GM21367 (cell line): ENCODE measurements around the gene AP1S1.
A peak's percentile ranks its signal among the peaks of the same experiment; 100 is the strongest.
"Not testable (repeated sequence)": the region's sequence is repeated elsewhere in the genome, so short reads cannot be mapped to it uniquely, and the experiment has no call there.

ENCODE experiments used
- ATAC-seq: cut with Tn5 transposase; IDR thresholded peaks from one replicate; pipeline ENCODE4 v1.9.1; 2021; ENCODE audit not compliant: unreplicated experiment

The AP1S1 gene

DNA sequence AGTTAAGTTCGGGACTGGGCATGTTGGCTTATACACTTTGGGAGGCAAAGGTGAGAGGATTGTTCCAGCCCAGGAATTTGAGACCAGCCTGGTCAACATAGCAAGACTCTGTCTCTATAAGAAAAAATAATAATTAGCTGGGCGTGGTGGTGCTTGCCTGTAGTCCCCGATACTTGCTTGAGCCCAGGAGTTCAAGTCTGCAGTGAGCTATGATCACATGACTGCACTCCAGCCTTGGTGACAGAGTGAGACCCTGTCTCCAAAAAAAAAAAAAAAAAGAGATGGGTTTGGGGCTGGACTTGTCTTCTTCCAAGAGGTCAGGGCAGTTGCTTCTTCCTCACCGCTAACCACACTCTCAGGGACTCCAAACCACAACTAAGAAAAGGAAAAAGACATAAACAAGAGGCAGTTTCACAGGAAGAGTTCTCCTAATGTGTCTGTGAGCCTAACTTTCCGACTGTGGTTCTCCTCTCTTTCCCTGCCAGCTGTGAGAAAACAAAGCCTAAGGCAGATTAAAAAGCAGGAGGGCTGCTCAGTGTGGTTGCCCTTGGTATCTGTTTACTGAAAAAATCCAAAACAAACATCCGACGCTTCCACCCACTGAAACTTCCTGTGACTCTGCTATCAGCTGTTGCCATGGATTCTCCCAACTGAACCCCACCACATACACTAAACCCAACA, 29.8 kb upstream of the AP1S1 start:
- ATAC-seq, result no peak

DNA sequence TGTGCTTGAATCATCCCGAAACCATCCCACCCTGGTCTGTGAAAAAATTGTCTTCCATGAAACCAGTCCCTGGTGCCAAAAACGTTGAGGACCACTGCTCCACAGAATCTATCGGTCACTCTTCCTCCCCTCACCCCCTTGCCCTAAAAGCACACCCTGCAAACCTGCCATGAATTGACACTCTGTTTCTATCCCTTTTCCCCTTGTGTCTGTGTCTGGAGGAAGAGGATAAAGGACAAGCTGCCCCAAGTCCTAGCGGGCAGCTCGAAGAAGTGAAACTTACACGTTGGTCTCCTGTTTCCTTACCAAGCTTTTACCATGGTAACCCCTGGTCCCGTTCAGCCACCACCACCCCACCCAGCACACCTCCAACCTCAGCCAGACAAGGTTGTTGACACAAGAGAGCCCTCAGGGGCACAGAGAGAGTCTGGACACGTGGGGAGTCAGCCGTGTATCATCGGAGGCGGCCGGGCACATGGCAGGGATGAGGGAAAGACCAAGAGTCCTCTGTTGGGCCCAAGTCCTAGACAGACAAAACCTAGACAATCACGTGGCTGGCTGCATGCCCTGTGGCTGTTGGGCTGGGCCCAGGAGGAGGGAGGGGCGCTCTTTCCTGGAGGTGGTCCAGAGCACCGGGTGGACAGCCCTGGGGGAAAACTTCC, 28.2 kb upstream of the AP1S1 start:
- no peak for ATAC-seq

DNA sequence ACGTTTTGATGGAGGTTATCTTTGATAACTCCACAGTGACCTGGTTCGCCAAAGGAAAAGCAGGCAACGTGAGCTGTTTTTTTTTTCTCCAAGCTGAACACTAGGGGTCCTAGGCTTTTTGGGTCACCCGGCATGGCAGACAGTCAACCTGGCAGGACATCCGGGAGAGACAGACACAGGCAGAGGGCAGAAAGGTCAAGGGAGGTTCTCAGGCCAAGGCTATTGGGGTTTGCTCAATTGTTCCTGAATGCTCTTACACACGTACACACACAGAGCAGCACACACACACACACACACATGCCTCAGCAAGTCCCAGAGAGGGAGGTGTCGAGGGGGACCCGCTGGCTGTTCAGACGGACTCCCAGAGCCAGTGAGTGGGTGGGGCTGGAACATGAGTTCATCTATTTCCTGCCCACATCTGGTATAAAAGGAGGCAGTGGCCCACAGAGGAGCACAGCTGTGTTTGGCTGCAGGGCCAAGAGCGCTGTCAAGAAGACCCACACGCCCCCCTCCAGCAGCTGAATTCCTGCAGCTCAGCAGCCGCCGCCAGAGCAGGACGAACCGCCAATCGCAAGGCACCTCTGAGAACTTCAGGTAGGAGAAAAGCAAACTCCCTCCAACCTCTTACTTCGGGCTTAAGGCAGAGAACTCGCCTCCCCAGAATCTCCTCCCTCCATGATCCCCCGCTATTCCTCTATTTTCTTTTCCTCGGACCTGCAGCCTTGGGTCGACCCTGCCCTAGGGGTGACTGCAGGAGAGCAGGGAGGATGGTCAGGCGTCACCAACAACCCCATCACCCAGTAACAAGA, 27.4 kb upstream of the AP1S1 start, which contains the start of gene SERPINE1:
TSS of gene SERPINE1 (plus strand) at position 454 of the 809 bp plus-strand sequence. CDS start 1,290 bp downstream, outside the sequence.
- no peak for ATAC-seq

DNA sequence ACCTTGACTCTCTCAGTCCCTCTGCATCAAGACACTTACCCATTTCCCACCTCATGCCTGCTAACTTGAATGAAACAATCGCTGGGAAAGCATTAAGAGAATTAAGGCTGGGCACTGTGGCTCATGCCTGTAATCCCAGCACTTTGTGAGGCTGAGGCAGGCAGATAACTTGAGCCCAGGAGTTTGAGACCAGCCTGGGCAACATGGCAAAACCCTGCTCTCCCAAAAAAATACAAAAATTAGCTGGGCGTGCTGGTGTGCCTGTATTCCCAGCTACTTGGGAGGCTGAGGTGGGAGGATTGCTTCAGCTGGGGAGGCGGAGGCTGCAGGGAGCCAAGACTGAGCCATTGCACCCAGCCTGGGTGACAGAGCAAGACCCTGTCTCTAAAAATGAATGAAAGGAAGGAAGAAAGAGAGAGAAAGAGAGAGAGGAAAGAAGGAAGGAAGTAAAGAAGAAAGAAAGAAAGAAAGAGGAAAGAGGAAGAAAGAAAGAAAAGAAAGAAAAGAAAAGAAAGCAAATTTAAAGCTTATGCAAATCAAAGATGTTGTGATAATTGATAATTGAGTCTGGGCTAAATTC, 26.7 kb upstream of the AP1S1 start:
- no peak for ATAC-seq

DNA sequence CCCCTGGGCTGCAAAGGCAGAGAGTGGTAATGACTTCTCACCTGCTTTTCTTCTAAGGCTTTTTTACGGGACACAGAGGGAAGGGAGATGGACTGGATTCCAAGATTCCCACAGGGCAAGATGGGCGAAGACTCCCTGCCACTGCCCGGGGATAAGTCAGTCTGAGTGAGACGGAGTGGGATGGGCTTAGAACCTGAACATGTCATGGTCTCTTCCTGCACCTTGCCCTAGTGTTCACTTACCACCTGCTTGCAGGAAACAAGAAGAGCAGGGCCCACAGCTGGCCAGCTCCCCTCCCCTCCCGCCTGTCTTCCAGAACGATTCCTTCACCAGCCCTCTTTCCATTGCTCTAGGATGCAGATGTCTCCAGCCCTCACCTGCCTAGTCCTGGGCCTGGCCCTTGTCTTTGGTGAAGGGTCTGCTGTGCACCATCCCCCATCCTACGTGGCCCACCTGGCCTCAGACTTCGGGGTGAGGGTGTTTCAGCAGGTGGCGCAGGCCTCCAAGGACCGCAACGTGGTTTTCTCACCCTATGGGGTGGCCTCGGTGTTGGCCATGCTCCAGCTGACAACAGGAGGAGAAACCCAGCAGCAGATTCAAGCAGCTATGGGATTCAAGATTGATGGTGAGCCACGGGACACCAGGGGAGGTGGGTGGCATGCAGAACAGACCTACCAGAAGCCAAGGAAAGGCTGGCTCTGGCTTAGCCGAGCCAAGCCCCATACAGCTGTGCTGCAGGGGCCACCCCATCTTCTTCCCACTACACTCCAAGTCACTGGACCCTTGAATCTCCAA, 26.0 kb upstream of the AP1S1 start:
- ATAC-seq, result no peak

DNA sequence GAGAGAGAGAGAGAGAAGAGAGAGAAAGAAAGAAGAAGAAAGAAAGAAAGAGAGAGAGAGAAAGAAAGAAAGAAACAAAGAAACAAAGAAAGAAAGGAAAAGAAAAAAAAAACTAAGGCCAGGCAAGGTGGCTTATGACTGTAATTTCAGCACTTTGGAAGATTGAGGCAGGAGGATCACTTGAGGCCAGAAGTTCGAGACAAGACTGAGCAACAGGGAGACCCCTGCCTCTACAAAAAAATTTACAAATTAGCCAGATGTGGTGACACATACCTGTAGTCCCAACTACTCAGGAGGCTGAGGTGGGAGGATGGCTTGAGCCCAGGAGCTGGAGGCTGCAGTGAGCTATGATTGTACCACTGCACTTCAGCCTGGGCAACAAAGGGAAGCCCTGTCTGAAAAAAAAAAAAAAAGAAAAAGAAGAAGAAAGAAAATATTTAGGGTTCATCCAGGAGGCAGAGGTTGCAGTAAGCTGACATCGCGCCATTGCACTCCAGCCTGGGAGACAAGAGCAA, 24.6 kb upstream of the AP1S1 start:
- ATAC-seq, result no peak

DNA sequence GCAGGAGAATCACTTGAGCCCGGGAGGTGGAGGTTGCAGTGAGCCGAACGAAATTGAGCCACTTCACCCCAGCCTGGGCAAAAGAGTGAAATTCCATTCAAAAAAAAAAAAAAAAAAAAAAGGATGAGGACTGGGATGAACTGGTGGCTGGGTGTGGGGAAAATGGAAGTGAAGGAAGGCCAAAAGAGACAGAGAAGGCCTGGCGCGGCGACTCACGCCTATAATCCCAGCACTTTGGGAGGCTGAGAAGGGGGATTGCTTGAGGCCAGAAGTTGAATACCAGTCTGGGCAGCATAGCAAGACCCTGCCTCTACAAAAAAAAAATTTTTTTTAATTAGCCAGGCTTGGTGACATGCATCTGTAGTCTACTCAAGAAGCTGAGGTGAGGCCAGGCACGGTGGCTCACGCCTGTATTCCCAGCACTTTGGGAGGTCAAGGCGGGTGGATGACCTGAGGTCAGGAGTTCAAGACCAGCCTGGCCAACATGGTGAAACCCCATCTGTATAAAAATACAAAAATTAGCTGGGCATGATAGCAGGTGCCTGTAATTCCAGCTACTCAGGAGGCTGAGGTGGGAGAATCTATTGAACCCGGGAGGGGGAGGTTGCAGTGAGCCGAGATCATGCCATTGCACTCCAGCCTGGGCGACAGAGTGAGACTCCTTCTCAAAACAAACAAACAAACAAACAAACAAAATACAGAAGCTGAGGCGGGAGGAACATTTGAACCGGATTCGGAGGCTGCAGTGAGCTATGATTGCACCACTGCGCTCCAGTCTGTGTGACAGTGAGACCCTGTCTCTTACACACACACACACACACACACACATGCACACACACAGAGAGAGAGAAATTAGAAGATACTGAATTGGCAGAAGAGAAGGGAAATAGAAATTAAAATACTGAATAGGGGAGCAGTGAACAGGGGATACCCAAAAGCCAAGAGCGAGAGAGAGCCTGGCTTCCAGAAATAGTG, 21.4 kb upstream of the AP1S1 start:
- not testable (repeated sequence) for ATAC-seq

DNA sequence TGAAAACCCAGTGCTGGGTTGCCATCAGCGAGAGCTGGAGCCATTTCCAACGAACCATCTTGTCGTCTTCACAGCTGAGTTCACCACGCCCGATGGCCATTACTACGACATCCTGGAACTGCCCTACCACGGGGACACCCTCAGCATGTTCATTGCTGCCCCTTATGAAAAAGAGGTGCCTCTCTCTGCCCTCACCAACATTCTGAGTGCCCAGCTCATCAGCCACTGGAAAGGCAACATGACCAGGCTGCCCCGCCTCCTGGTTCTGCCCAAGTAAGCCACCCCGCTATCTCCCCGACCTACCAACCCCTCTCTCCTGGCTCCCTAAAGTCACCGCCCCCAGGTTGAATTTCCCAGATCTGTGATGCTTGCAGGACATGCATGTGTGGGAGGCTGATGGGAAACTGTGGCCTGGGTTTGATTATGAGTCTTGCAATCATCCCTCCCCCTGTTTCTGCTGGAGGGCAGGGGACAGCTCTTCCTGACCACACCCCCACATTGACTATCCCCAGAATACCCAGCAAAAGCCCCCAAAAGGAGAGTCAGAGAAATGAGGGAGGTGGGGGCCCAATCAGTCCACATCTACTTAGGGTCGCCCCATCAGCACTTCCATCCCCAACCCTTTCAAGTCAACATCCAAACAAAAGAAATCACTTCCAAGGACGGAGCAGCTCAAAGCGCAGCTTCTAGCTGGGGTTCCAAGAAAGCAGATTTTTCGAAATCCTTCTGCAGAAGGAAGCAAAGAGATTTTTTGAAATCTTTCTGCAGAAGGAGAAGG, 20.5 kb upstream of the AP1S1 start:
- ATAC-seq, result no peak

DNA sequence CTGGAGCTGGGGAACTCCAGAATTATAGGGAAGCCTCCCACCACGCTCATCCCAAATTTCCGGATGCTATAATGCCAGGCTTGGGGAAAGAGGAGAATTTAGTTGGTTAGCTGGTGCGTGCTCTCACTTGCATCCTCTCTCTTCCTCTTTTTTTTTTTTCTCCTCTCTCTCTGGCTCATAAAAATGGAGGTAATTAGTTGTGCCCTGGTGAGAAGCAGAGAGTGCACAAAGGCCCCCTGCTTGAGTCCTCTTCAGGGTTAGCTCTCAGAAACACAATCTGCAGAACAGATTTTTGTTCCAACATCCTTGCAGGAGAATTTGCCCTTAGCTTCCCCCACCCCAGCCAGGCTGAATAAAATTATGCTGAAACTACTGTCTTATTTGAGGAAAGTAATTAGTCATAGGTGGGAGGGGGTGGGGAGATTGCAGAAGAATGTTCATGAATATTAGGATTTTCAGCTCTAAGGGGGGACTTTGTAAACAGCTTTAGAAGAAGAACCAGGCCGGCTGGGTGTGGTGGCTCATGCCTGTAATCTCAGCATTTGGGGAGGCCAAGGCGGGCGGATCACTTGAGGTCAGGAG, 19.8 kb upstream of the AP1S1 start:
- ATAC-seq, result no peak

DNA sequence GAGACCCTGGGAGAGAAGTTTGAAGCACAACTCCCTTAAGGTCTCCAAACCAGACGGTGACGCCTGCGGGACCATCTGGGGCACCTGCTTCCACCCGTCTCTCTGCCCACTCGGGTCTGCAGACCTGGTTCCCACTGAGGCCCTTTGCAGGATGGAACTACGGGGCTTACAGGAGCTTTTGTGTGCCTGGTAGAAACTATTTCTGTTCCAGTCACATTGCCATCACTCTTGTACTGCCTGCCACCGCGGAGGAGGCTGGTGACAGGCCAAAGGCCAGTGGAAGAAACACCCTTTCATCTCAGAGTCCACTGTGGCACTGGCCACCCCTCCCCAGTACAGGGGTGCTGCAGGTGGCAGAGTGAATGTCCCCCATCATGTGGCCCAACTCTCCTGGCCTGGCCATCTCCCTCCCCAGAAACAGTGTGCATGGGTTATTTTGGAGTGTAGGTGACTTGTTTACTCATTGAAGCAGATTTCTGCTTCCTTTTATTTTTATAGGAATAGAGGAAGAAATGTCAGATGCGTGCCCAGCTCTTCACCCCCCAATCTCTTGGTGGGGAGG, 16.5 kb upstream of the AP1S1 start:
- ATAC-seq, result no peak

DNA sequence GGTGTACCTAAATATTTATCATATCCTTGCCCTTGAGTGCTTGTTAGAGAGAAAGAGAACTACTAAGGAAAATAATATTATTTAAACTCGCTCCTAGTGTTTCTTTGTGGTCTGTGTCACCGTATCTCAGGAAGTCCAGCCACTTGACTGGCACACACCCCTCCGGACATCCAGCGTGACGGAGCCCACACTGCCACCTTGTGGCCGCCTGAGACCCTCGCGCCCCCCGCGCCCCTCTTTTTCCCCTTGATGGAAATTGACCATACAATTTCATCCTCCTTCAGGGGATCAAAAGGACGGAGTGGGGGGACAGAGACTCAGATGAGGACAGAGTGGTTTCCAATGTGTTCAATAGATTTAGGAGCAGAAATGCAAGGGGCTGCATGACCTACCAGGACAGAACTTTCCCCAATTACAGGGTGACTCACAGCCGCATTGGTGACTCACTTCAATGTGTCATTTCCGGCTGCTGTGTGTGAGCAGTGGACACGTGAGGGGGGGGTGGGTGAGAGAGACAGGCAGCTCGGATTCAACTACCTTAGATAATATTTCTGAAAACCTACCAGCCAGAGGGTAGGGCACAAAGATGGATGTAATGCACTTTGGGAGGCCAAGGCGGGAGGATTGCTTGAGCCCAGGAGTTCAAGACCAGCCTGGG, 15.9 kb upstream of the AP1S1 start:
- ATAC-seq, result no peak

DNA sequence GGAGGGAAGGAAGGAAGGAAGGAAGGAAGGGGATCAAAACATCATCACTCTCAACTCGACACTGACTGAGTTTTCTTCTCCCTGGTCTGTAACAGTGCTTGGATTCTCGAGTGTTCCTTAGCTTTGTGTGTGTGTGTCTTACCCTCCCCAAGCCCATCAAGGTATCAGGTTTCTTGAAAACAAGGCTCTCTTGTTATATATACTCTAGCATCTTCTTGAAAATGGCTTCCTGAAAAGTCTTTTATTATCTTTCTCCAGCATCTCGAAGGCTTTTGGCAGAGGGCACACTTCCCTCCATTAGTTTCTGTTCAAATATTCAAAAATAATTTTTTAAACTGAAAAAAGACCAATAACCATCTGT, 14.0 kb upstream of the AP1S1 start:
- no peak for ATAC-seq

DNA sequence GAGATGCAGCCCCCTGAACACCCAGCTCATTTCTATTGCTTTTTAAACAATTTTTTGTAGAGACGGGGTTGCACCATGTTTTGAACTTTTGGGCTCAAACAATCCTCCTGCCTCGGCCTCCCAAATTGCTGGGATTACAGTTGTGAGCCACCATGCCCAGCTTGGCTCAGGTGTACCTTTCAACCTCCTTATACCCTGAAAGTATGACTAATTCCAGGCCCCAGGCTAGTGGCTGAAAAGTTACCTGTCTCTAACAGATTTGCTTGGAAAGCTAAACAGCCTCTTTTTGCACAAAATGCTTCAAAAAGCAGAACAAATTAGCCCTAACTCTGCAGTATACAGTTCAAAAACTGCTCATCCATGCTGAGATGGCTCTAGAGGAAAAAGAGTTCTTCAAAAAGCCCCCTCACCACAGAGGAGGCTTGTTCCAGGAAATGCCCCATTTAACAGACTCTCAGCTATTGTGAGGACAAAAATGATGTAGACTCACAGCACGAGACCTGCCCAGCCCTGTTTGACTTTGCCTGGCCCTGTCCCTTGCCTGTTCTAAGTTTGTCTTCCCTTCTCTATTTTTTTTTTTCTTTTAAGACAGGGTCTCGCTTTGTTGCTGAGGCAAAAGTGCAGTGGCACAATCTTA, 13.4 kb upstream of the AP1S1 start:
- no peak for ATAC-seq

DNA sequence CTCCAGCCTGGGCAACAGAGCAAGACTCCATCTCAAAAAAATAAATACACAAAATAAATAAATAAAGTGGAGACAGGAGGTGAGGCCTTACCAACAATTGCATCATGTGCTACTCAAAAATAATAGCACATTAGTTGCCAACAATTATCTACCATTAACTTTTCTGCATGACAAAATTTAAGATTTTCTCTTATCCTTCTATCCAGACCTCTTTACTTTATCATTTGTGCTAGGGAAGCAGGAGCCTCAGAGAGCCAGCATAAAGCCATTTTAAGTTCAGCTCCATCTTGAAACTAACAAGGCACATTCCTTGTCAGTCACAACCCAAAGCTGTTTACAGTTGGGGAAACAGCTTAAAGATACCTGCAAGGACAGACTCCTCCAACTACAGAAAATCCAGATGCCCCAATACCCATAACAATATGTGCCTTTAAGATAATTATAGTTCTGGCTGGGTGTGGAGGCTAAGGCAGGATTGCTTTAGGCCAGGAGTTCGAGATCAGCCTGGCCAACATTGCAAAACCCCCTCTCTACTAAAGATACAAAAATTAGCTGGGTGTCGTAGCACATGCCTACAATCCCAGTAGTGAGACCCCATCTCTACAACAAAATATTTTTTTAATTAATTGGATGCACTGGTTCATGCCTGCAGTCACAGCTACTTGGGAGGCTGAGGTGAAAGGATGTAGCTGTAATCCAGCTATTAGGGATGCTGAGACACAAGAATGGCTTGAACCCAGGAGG, 2.2 kb upstream of the AP1S1 start:
- no peak for ATAC-seq

DNA sequence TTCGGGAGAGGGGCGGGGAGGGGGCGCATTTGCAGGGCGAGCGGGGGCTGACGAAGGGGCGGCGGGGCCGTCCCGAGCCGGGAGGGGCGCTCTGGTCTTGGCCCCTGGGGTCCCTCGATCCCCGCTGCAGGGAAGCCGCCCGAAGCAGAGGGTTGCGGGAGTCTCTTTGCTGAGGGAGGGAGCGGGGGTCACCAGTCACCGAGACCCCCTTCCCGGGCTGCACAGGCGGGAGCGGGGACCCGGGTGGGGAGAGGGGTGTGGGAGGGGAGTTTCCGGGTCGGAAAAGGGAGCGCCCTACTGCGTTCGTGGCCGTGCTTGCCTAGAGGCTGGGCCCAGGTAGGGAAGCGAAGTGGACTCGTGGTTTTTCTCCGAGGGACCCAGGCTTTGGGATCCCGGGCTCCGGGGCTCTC, 422 bp downstream of the AP1S1 start:
- ATAC-seq, result peak; percentile 19

DNA sequence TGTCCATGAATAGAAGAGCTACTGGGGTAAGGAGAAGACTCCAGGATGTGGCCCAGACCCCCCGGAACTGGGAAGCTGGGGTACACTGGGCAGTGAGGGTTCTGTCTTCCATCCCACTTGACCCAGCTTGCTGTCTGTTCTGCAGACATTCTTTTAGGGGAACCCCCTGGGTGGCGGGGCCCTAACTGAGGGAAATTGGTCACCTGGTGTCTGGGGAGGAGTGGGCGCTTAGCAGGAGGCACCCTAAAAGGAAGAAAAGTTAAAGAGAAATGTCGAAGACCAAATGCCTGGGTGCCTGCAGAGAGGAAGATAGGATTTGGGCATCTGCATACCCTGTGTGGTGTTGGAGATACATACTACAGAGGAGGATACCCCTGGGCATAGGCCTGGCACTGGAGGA, 1.0 kb downstream of the AP1S1 start:
- ATAC-seq, result no peak
